GM12878 (cell line): ENCODE measurements around the gene PXDC1. TPM values are rescaled to one million over a fixed set of nuclear protein-coding genes. Genes with fewer than 3 reads are reported as not detected.

Source experiments
- ATAC-seq: fragments of 200-7000 bp; cut with Tn5 transposase; 3 replicates; pipeline ENCODE4 v1.9.1; 2020; ENCODE audit warnings: mild to moderate bottlenecking, moderate library complexity
- BruUV-seq: library from RNA; stranded (reverse); fragments of 400-500 nt; replicated peaks from 2 replicates; lab custom pipeline; 2021; lab: Mats Ljungman, UMichigan
- CTCF ChIA-PET: fragments of 300-600 bp; sonication (Branson Sonifier 250); formaldehyde crosslinking; extraction: SDS; loops from one replicate; lab custom pipeline; 2021; ENCODE audit warnings: inconsistent platforms; lab: Yijun Ruan, JAX
- POLR2A ChIA-PET: fragments of 350-600 bp; formaldehyde crosslinking; extraction: SDS; loops from one replicate; lab custom pipeline; 2021; ENCODE audit warnings: inconsistent platforms; lab: Charles Lee
- RAD21 ChIA-PET: fragments of 300-600 bp; sonication (Branson Sonifier 250); formaldehyde crosslinking; loops from one replicate; lab custom pipeline; 2023; ENCODE audit warnings: antibody characterized with exemption; ENCODE audit not compliant: unreplicated experiment; lab: Charles Lee
- SMC1A ChIA-PET: fragments of 300-600 bp; sonication (Branson Sonifier 250); formaldehyde crosslinking; loops from one replicate; lab custom pipeline; 2023; ENCODE audit not compliant: unreplicated experiment, uncharacterized antibody; lab: Charles Lee
- DNase-seq: peaks from one replicate; pipeline ENCODE4 v3.0.0-alpha.2; 2011; ENCODE audit warnings: low read depth, low spot score
- FAIRE-seq: peaks from 3 replicates; lab custom pipeline; 2011; peaks lifted over from hg19 to GRCh38; lab: Jason Lieb, UNC
- H2AFZ ChIP-seq: 2 replicates; pipeline ENCODE4 v1.6.0; 2011; ENCODE audit warnings: low read depth, low read length, control low read depth; ENCODE audit not compliant: control insufficient read depth
- H3K27ac ChIP-seq: 2 replicates; pipeline ENCODE4 v1.5.1; 2011; ENCODE audit warnings: control low read depth; ENCODE audit not compliant: control insufficient read depth, insufficient read depth
- H3K27me3 ChIP-seq, 2 experiments: replicated peaks in 1 of 2; 2 replicates each; pipeline versions ENCODE4 v1.6.0 to v1.6.1; 2011; ENCODE audit warnings: low read length in 1 of 2; ENCODE audit not compliant: control insufficient read depth in 2 of 2, insufficient read depth in 2 of 2
- H3K36me3 ChIP-seq, 2 experiments: 2 replicates each; pipeline ENCODE4 v1.5.1; 2011; ENCODE audit warnings: low read length in 1 of 2; ENCODE audit not compliant: control insufficient read depth in 2 of 2, insufficient read depth in 2 of 2
- H3K4me1 ChIP-seq: 2 replicates; pipeline ENCODE4 v1.6.1; 2011; ENCODE audit warnings: mild to moderate bottlenecking, low read length, moderate library complexity, mixed read lengths; ENCODE audit not compliant: control insufficient read depth, insufficient read depth
- H3K4me2 ChIP-seq: 2 replicates; pipeline ENCODE4 v1.6.0; 2011; ENCODE audit warnings: control low read depth; ENCODE audit not compliant: control insufficient read depth, insufficient read depth
- H3K4me3 ChIP-seq: fragments of 200-600 bp; sonication (generic); 2 replicates; pipeline ENCODE4 v1.5.1; 2016
- H3K79me2 ChIP-seq: 2 replicates; pipeline ENCODE4 v1.6.0; 2011; ENCODE audit warnings: low read length; ENCODE audit not compliant: control insufficient read depth, insufficient read depth
- H3K9ac ChIP-seq: 2 replicates; pipeline ENCODE4 v1.8.0; 2011; ENCODE audit warnings: low read length, control low read depth, mixed read lengths; ENCODE audit not compliant: control insufficient read depth, insufficient read depth
- H3K9me3 ChIP-seq: replicated peaks from 3 replicates; pipeline ENCODE4 v1.5.1; 2011; ENCODE audit warnings: mild to moderate bottlenecking, low read length; ENCODE audit not compliant: control insufficient read depth, insufficient read depth
- H4K20me1 ChIP-seq: 2 replicates; pipeline ENCODE4 v1.6.0; 2011; ENCODE audit not compliant: control insufficient read depth, insufficient read depth
- BACH1 ChIP-seq: fragments of 450-650 bp; IDR thresholded peaks from 2 replicates; pipeline ENCODE4 v1.6.1; 2017; ENCODE audit warnings: mild to moderate bottlenecking, borderline replicate concordance
- CREB1 ChIP-seq: IDR thresholded peaks from 2 replicates; pipeline ENCODE4 v1.6.1; 2012; ENCODE audit warnings: low read depth, mild to moderate bottlenecking, inconsistent platforms
- HCFC1 ChIP-seq: fragments of 150-350 bp; IDR thresholded peaks from 2 replicates; pipeline ENCODE4 v1.6.1; 2014; ENCODE audit warnings: low read length
- IKZF2 ChIP-seq, 2 experiments: fragments of 450-650 bp; IDR thresholded peaks; 2 replicates each; pipeline ENCODE4 v1.6.1; 2017; ENCODE audit warnings: mild to moderate bottlenecking in 2 of 2, moderate library complexity in 2 of 2
- IRF5 ChIP-seq: fragments of 450-650 bp; IDR thresholded peaks from 2 replicates; pipeline ENCODE4 v1.6.1; 2017; ENCODE audit warnings: borderline replicate concordance
- MLLT1 ChIP-seq: fragments of 450-650 bp; IDR thresholded peaks from 2 replicates; pipeline ENCODE4 v1.6.1; 2016; ENCODE audit warnings: mild to moderate bottlenecking
- MTA2 ChIP-seq: fragments of 450-650 bp; IDR thresholded peaks from 2 replicates; pipeline ENCODE4 v1.6.1; 2016; ENCODE audit warnings: low read depth, mild to moderate bottlenecking, moderate library complexity
- PAX8 ChIP-seq: fragments of 450-650 bp; IDR thresholded peaks from 2 replicates; pipeline ENCODE4 v1.6.1; 2017; ENCODE audit warnings: mild to moderate bottlenecking, moderate library complexity
- SIN3A ChIP-seq: IDR thresholded peaks from 2 replicates; pipeline ENCODE4 v1.6.1; 2012; ENCODE audit warnings: low read depth, low read length, improper control_type of control experiment
- ZNF207 ChIP-seq: fragments of 450-650 bp; IDR thresholded peaks from 2 replicates; pipeline ENCODE4 v1.6.1; 2014; ENCODE audit warnings: antibody characterized with exemption, mild to moderate bottlenecking, borderline replicate concordance
- ZNF274 ChIP-seq: IDR thresholded peaks from one replicate; pipeline ENCODE4 v1.8.0; 2011; ENCODE audit not compliant: insufficient read length, insufficient read depth
- ZZZ3 ChIP-seq: IDR thresholded peaks from 2 replicates; pipeline ENCODE4 v1.6.1; 2011; ENCODE audit warnings: low read depth; ENCODE audit not compliant: control insufficient read depth, insufficient read length
- WGBS: methylation state at CpG from one replicate; pipeline ENCODE4 v1.1.6; 2016; ENCODE audit warnings: low lambda C conversion rate; ENCODE audit not compliant: insufficient replicate concordance, insufficient coverage; ENCODE audit errors: missing lambda C conversion rate; 5-methylcytosine and 5-hydroxymethylcytosine counted together
- in situ Hi-C: fragments of 300-500 bp; cut with MboI; formaldehyde crosslinking; loops from 9 replicates; pipeline ENCODE4 v1.14.3; 2018; ENCODE audit warnings: mixed read lengths
- intact Hi-C: fragments of 100-400 bp; cut with micrococcal nuclease; formaldehyde crosslinking; loops from one replicate; pipeline ENCODE4 v1.14.2; 2022; ENCODE audit not compliant: unreplicated experiment
- polyA plus RNA-seq, 11 experiments: library from polyadenylated mRNA; depleted of rRNA in 4 of 11; unstranded in 6 of 11; stranded (reverse) in 5 of 11; fragments of >200 nt; fragmentation: Nextera tagmentation in 4 of 11; fragmentation: Illumina TruSeq in 1 of 11; extraction: Ambion mirVana in 4 of 11; extraction: Trizol in 1 of 11; gene quantifications; 1 replicate in 1 of 11; 2 replicates in 10 of 11; pipeline versions ENCODE4 v1.2.1 to v1.2.3, GENCODE V29; 2011 to 2016; ENCODE audit warnings: inconsistent platforms in 2 of 11, missing spikeins in 2 of 11, low read depth in 1 of 11
- total RNA-seq, 4 experiments: library from RNA; depleted of rRNA in 3 of 4; stranded (reverse); fragments of >200 nt in 3 of 4; fragmentation: Illumina TruSeq in 1 of 4; extraction: Trizol in 1 of 4; gene quantifications; 2 replicates each; pipeline versions ENCODE4 v1.2.1 to v1.2.3, GENCODE V29; 2013 to 2021

Gene PXDC1
- total and polyA plus RNA-seq, 10 of the 15 experiments (the other 5 are each of a cell fraction or from before 2014, with no cell fraction given): 0.03 to 0.72 (median 0.32) TPM; not detected in 2

DNA sequence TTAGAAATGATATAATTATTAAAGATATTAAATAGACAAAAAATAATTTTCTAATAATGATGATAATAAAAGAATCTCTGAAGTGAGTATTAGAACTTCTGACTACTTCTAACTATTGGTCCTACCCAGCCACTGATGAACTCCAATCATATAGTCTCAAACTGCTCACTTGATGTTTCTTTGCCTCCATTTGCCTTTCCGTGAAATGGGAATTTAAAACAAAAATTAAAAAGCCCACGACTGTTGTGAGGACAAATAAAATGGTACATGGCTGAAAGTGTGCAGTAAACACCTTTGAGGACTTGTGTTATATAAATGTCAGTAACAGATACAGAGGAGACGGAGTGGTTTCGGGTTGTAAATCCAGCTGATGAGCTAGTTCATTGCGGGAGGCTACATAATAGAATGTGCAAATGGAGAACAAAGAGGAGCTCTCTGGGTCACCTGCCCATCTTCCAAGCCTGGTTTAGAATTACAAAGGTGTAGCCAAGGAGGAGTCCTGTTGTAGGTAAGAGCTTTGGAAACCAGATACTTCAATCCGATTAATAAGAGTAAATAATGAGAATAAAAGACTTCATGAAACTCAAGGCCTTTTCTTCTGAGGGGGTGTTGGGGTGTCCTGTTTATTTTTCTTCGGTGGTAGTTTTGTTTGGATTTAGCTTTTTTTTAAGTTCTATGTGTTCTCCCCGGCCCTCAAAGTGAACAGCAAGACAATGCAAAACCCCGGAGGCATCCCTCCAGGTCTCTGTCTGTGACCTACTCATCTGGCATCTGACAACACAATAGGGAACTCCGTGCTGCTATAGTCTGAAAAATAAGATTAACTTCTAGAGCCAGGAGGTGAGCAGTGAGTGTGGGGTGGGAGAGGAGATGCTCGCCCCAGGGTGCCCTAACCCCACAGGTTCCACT is 4.4 kb upstream of the PXDC1 start:
- H3K4me3 ChIP-seq: no peak overlapping the region
- H3K4me2 ChIP-seq: no peak overlapping the region
- ChIA-PET CTCF (interaction anchor here (0.6 to 2.1 kb wide), 7 partner anchors 10 to 233 kb away, joined by 3 to 9 read pairs (median 5); partner anchors contain the start of gene FAM50B), SMC1A (interaction anchor here (0.8 to 0.9 kb wide), 2 partner anchors 13 to 197 kb away, joined by 3 read pairs; no protein-coding TSS in a partner anchor), POLR2A (no interaction called here), RAD21 (interaction anchor here (1.2 kb wide), 1 partner anchor 222 kb away, joined by 3 read pairs; no protein-coding TSS in a partner anchor)
- TF ChIP-seq CREB1: no peak
- no peak for TF ChIP-seq ZZZ3
- 46% methylated on average over 11 of the region's 11 CpGs for WGBS
- no peak overlapping the region for H3K27ac ChIP-seq
- ATAC-seq: no peak
- no TSS peak for BruUV-seq
- H2AFZ ChIP-seq: no peak overlapping the region
- H3K9me3 ChIP-seq: no peaks in the 10 kb centered on the region
- intact Hi-C loops: no loop called here
- H3K27me3 ChIP-seq: peaks cover 0 to 12% of the 10 kb centered on the region in 2 experiments; a peak in 3 of 4 replicates
- H3K36me3 ChIP-seq: no peaks in the 10 kb centered on the region
- no peaks in the 10 kb centered on the region for H3K79me2 ChIP-seq
- H3K4me1 ChIP-seq: no peaks in the 10 kb centered on the region; the same call in 1 of the 2 replicates
- no peak overlapping the region for H3K9ac ChIP-seq
- H4K20me1 ChIP-seq: no peaks in the 10 kb centered on the region
- no peak for FAIRE-seq
- no peak for DNase-seq
- in situ Hi-C loops: no loop called here

DNA sequence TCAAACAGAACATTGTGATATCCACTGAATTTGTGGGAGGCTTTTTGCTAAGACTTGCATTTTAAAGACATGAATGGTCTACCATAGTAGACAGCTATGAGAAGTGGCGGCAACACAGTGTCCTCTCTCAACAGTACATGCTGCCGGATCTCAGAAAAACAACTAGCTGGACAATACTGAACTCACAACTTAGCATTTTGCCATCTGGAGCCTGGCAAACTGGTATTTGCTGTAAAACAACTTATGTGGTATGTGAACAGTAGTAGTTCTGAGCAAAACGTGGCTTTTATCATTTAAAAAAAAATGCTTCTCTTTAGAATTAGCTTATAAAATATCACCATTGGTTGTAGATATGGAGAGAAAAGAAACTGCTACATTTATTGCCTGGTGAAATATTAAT is 3.3 kb upstream of the PXDC1 start:
- H3K36me3 ChIP-seq: no peaks in the 10 kb centered on the region
- POLR2A ChIA-PET: no interaction called here
- RAD21 ChIA-PET: interaction anchor here (1.2 kb wide), 1 partner anchor 223 kb away, joined by 3 read pairs; no protein-coding TSS in a partner anchor
- SMC1A ChIA-PET: interaction anchor here (0.5 kb wide), 1 partner anchor 219 kb away, joined by 3 read pairs; no protein-coding TSS in a partner anchor
- H3K4me3 ChIP-seq: no peak overlapping the region
- CTCF ChIA-PET: interaction anchor here (0.6 to 2.1 kb wide), 6 partner anchors 9 to 293 kb away, joined by 3 to 9 read pairs (median 4); no protein-coding TSS in a partner anchor
- FAIRE-seq: no peak
- H3K27ac ChIP-seq: no peak overlapping the region
- intact Hi-C loops (no loop called here), in situ Hi-C loops (no loop called here)
- no peaks in the 10 kb centered on the region for H4K20me1 ChIP-seq
- no peaks in the 10 kb centered on the region for H3K9me3 ChIP-seq
- no peak overlapping the region for H2AFZ ChIP-seq
- no peak overlapping the region for H3K9ac ChIP-seq
- ATAC-seq: no peak
- no TSS peak for BruUV-seq
- H3K79me2 ChIP-seq: no peaks in the 10 kb centered on the region
- H3K4me1 ChIP-seq: no peaks in the 10 kb centered on the region; the same call in 1 of the 2 replicates
- H3K4me2 ChIP-seq: no peak overlapping the region
- 73% methylated on average over 3 of the region's 3 CpGs for WGBS
- DNase-seq: no peak
- peaks cover 4 to 15% of the 10 kb centered on the region in 2 experiments for H3K27me3 ChIP-seq
- TF ChIP-seq ZNF274: no peak
- no peak for TF ChIP-seq ZNF207
- no peak for TF ChIP-seq MTA2
- TF ChIP-seq PAX8: no peak
- no peak for TF ChIP-seq BACH1
- TF ChIP-seq SIN3A: no peak
- TF ChIP-seq IRF5: no peak
- no peak for TF ChIP-seq HCFC1
- no peak for TF ChIP-seq MLLT1
- no peak for TF ChIP-seq IKZF2 (IDR thresholded peaks at IDR 0.05)
